Retinal pigment epithelial cell (primary cell): ENCODE results near the gene SPATA45.

Experiments used
- DNase-seq: peaks from one replicate; pipeline ENCODE4 v3.0.0-alpha.2; 2010; ENCODE audit warnings: low read depth
- H3K4me3 ChIP-seq: 2 replicates; pipeline ENCODE4 v1.5.1; 2011; ENCODE audit warnings: mild to moderate bottlenecking, low read length, control low read depth, moderate library complexity
- TF ChIP-seq, protein P1 (sequence below): conservative IDR thresholded peaks from 2 replicates; pipeline ENCODE4 v1.5.1; 2011; ENCODE audit warnings: low read depth, low read length, control low read depth, inconsistent platforms

The SPATA45 gene

DNA sequence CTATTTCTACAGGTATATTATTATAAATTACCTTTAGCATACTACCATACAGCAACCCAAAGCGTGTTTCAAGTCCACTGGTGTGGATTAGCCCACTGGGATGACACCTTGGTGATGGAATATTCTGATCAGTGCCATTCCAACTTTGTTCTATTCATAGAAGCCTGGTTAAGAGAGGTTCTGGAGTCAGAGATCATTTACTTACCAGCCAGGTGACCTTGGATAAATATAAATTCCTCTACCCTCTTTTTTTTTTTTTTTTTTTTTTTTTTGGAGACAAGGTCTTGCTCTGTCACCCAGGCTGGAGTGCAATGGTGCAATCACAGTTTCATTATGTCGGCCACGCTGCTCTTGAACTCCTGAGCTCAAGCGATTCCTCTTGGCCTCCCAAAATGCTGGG lies at the start of gene SPATA45:
Gene SPATA45, minus strand, starts transcription at position 101 of the 400 bp plus-strand sequence. CDS start 11,500 bp downstream, outside the sequence.
- H3K4me3 ChIP-seq: no peak within 1 kb of the TSS
- TF ChIP-seq, protein P1, sequence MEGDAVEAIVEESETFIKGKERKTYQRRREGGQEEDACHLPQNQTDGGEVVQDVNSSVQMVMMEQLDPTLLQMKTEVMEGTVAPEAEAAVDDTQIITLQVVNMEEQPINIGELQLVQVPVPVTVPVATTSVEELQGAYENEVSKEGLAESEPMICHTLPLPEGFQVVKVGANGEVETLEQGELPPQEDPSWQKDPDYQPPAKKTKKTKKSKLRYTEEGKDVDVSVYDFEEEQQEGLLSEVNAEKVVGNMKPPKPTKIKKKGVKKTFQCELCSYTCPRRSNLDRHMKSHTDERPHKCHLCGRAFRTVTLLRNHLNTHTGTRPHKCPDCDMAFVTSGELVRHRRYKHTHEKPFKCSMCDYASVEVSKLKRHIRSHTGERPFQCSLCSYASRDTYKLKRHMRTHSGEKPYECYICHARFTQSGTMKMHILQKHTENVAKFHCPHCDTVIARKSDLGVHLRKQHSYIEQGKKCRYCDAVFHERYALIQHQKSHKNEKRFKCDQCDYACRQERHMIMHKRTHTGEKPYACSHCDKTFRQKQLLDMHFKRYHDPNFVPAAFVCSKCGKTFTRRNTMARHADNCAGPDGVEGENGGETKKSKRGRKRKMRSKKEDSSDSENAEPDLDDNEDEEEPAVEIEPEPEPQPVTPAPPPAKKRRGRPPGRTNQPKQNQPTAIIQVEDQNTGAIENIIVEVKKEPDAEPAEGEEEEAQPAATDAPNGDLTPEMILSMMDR: no peak
- DNase-seq: no peak

DNA sequence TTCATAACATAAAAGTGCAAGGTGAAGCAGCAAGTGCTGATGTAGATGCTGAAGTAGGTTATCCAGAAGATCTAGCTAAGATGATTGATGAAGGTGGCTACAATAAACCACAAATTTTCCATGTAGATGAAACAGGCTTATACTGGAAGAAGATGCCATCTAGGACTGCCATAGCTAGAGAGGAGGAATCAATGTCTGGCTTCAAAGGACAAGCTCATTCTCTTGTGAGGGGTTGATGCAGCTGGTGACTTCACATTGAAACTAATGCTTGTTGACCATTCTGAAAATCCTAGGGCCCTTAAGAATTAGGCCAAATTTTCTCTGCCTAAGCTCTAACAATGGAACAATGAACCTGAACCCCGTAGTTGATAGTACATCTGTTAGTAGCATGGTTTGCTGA lies 44.7 kb upstream of the SPATA45 start:
- TF ChIP-seq, protein P1: no peak
- DNase-seq: no peak
- H3K4me3 ChIP-seq: no peak overlapping the region

DNA sequence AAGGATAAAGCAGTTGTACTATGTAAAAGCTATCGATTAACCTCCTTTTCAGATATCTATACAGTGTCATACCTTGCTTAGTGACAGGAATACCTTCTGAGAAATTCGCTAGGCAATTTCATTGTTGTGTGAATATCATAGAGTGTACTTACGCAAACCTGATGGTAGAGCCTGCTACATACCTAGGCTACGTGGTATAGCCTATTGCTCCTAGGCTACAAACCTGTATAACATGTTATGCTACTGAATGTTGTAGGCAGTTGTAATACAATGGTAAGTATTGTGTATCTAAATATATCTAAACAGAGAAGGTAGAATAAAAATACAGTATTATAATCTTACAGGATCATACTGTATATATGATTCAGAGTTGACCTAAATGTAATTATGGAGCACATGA lies 37.1 kb upstream of the SPATA45 start:
- TF ChIP-seq, protein P1: no peak
- DNase-seq: no peak
- no peak overlapping the region for H3K4me3 ChIP-seq

DNA sequence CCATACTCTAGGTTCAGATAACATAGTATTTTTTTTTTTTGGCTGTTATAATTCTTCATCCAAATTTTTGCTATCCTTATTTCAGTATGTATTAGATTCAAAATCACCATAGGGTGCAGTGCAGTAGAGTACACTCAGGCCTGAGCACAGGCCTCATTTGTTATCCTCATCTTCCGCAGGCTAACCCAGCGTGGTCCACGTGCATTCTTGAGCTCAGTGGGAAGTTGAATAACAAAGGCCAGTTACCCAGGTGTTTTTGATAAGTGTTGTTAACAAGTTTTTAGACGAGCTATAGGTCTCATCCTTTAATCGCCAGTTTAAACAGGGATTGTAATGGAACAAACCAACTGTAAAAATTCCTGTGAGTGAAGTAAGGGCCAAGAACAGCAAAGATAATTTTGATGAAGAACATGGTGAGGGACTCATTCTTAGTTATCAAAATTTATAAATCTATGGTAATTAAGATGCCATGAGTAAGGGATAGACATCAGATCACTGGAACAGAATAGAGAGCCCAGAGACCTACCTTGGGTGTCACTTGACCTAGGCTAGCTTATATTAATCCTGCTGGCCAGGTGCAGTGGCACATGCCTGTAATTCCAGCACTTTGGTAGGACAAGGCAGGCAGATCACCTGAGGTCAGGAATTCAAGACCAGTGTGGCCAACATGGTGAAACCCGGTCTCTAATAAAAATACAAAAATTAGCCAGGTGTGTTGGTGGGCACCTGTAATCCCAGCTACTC lies 32.7 kb upstream of the SPATA45 start:
- no peak overlapping the region for H3K4me3 ChIP-seq
- TF ChIP-seq, protein P1: no peak
- no peak for DNase-seq

DNA sequence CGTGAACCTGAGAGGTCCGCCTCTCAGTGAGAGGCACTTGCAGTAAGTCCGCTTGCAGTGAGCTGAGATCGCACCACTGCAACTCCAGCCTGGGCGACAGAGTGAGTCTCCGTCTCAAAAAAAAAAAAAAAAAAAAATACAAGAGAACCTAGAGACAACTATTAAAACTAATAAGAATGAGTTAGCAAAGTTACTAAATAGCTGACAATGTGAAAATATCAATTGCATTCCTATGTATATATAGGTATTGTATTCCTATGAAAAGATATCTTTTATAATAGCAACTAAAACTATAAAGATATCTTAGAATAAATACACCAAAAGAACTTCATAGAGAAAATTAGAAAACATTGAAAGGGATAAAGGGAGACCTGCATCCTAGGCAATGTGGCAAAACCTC lies 31.0 kb upstream of the SPATA45 start:
- TF ChIP-seq, protein P1: no peak
- DNase-seq: no peak
- no peak overlapping the region for H3K4me3 ChIP-seq

DNA sequence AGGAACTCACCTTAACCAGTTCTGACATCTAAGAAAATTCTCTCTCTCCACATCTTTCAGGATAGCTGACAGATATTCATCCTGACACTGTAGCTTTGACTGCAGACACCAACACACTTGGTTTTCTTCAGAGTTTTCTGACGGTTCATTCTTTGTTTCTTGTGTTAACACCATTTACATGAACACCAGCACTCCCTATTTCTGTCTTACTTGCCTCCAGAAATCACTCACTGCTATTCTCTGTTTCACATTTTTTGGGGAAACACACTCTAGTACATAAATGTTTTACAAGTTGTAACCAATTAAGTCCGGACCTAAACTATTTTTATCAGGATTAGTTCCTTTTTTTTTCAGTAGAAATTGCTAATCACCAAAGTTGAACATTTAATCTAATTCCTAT lies 26.1 kb upstream of the SPATA45 start:
- H3K4me3 ChIP-seq: no peak overlapping the region
- DNase-seq: no peak
- TF ChIP-seq, protein P1: no peak

DNA sequence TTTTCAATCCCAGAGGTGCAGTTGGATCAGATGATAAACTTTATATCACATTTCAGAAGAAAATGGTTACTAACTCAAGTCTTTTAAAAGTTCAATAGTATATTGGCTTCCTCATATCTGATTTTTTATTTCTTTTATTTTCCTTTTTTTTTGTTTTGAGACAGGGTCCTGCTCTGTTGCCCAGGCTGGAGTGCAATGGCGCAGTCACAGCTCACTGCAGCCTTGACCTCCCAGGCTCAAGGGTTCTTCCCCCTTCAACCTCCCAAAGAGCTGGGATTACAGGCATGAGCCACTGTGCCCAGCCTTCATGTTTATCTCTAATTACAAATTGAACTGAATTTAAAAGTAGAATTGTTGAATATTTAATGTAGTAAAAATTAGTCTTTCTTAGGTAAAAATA lies 24.5 kb upstream of the SPATA45 start:
- no peak for DNase-seq
- no peak overlapping the region for H3K4me3 ChIP-seq
- TF ChIP-seq, protein P1: no peak
